HG03439 (cell line): ENCODE measurements around the gene ZBTB7A.
"Not testable (repeated sequence)": the region's sequence is repeated elsewhere in the genome, so short reads cannot be mapped to it uniquely, and the experiment has no call there.

Source experiments
- ATAC-seq: cut with Tn5 transposase; IDR thresholded peaks from one replicate; pipeline ENCODE4 v1.9.1; 2021; ENCODE audit warnings: mild to moderate bottlenecking, moderate library complexity; ENCODE audit not compliant: unreplicated experiment

ZBTB7A gene

GRCh38 chr19:4018775-4019504 is 47.8 kb downstream of the ZBTB7A start:
- ATAC-seq, result no peak

- ATAC-seq, result no peak
Measured at GRCh38 chr19:4018140-4018613, 48.5 kb downstream of the ZBTB7A start.

GRCh38 chr19:4016903-4017638 is 49.6 kb downstream of the ZBTB7A start:
- no peak for ATAC-seq

DNA sequence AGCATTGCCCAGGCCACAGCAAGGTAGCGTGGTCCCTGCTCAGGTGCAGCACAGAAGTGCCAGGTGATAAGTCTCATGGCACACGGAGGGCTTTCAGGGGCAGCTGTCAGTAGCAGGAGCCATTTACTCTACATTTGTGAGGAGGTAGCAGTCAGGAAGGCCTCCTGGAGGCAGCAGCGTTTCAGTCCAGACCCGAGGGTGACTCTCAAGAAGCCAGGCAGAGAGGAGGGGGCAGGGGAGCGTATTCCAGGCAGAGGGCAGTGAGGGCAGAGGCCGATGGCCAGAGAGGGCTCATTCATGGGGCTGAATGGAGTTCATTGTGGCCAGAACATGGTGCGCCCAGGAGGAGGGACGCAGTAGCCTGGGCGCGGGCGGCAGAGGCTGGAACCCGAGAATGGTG is 50.2 kb downstream of the ZBTB7A start:
- no peak for ATAC-seq

GRCh38 chr19:4015705-4016402 is 50.8 kb downstream of the ZBTB7A start:
- no peak for ATAC-seq

DNA sequence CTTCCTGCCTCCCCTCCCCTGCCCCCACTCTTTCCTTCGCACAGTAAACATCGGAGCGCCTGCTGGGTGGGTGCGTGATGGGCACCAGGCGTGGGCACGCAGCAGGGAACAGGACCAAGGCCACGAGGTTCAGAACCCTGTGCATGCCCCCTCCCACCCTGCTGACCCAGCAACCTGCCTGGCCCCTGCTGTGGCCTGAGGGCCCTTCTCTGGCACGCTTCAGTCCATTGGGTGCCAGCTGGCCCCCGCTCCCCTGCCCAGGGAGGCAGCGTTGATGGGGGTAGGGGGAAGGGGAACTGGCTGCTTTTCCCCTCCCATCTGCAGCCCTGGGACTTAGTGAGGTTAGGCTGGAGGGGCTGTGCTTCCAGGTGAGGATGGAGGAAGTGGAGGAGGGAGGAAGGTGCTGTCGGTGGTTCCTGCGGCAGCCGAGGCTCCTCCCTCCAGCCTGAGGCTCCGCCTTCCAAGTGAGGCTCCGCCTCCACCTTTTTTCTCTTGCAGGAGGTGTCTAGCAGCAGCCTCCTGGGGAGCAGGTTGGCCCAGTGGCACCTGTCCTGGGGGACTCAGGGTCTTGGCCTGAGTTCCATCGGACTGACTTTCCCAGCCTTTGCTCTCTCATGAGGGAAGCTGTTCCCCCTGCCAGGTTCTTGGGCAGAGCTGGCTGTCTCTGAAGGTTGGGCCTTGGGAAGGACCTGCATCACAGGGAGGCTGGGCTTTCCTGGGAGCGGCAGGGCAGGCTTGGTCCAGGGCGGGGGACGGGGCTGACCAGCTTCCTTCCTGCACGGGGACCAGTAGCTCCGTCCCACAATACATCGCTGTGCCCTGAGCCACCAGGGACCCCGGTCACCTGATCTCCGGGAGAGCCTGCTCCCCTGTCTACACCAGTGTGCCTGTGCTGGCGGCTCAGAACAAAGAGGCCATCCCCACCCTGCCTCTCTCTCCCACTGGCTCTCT is 51.9 kb downstream of the ZBTB7A start:
- ATAC-seq, result no peak

- no peak for ATAC-seq
Measured at GRCh38 chr19:4013886-4014540, 52.7 kb downstream of the ZBTB7A start.

DNA sequence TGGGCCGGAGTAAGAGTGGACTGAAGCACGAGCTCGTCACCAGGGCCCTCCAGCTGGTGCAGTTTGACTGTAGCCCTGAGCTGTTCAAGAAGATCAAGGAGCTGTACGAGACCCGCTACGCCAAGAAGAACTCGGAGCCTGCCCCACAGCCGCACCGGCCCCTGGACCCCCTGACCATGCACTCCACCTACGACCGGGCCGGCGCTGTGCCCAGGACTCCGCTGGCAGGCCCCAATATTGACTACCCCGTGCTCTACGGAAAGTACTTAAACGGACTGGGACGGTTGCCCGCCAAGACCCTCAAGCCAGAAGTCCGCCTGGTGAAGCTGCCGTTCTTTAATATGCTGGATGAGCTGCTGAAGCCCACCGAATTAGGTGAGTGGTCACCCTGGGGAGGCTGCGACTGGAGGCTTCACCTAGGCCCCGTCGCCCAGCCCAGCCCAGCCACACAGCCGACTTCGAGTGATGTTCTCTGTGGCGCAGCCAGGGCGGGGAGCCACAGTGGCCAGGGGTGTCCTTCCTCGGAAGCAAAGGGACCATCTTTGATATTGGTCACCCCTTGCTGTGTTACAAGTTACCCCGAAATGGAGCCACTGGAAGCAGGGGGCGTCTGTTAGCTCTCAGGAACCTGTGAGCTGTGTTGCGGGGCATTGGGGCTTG is 53.6 kb downstream of the ZBTB7A start:
- ATAC-seq, result no peak

- no peak for ATAC-seq
Measured at GRCh38 chr19:4012092-4012974, 54.4 kb downstream of the ZBTB7A start.

- not testable (repeated sequence) for ATAC-seq
Measured at GRCh38 chr19:4011430-4011829, 55.3 kb downstream of the ZBTB7A start.

- no peak for ATAC-seq
Measured at GRCh38 chr19:4010808-4011110, 55.9 kb downstream of the ZBTB7A start.

GRCh38 chr19:4009990-4010807 is 56.5 kb downstream of the ZBTB7A start:
- ATAC-seq, result no peak

GRCh38 chr19:4007836-4008539 is 58.7 kb downstream of the ZBTB7A start:
- peak; percentile 6 for ATAC-seq

DNA sequence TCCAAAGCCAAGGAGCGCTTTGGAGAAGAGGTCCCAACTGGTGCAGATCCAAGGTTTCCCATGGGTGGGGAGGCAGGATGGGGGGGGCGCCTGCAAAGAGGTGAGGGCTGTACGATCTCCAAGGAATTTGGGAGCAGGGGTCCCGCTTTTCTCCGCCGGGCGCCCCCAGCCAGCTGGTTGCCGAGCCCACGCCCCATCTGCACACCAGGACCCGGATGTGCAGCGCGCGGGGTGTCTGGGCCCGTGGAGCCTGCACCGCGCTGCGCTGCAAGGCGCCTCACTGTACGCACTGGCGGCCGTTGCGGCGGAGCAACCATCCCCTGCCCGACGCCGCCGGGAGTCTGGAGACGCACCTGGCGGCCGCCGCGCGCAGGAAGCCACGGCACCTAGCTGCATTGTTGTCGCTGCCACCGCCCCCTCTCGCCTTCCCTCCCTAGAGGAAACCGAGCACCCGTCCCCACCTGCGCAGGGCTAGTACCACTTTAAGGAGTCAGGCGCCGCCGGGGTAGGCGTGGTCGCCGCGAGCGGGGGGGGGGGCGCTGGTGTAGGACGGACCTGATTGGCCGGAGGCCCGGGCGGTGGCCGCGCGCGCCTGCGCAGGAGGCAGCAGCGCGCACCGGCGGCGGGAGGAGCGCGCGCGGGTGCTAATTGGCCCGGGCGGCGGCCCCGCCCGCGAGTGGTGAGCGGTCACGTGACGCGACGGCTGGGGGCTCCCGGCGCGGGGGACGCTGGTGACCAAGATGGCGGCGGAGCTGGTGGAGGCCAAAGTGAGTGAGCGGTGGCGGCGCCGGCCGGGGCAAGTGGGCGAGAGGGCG is 59.5 kb downstream of the ZBTB7A start, which contains the start of gene PIAS4:
TSS of gene PIAS4 (plus strand) at position 716 of the 815 bp plus-strand sequence. CDS start at position 741, 25 bp downstream.
- ATAC-seq, result peak; percentile 80

DNA sequence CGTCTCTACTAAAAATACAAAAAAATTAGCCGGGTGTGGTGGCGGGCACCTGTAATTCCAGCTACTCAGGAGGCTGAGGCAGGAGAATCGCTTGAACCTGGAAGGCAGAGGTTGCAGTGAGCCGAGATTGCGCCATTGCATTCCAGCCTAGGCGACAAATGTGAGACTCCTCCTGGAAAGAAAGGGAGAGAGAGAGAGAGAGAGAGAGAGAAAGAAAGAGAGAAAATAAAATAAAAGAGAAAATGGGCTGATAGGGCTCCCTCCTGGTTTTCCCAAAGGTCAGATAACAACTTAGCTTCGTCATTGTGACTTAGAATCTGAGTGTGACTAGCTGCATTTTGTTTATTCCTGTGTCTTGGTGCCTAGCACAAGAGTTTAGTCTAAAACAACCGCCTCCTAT is 61.3 kb downstream of the ZBTB7A start:
- ATAC-seq, result not testable (repeated sequence)

DNA sequence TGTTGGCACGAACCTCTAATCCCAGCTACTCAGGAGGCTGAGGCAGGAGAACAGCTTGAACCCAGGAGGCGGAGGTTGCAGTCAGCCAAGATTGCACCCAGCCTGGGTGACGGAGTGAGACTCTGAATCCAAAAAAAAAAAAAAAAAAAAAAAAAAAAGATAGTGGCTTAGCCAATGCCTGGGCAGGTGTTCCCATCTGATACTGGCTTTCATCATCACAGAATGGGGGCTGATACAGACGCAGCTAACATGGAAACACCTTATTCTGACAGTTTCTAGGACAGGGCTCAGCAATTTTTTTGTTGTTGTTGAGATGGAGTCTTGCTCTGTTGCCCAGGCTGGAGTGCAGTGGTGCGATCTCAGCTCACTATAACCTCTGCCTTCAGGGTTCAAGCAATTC is 65.9 kb downstream of the ZBTB7A start:
- ATAC-seq, result not testable (repeated sequence)
